ENCODE data around the gene PKNOX2.

Gene PKNOX2

DNA sequence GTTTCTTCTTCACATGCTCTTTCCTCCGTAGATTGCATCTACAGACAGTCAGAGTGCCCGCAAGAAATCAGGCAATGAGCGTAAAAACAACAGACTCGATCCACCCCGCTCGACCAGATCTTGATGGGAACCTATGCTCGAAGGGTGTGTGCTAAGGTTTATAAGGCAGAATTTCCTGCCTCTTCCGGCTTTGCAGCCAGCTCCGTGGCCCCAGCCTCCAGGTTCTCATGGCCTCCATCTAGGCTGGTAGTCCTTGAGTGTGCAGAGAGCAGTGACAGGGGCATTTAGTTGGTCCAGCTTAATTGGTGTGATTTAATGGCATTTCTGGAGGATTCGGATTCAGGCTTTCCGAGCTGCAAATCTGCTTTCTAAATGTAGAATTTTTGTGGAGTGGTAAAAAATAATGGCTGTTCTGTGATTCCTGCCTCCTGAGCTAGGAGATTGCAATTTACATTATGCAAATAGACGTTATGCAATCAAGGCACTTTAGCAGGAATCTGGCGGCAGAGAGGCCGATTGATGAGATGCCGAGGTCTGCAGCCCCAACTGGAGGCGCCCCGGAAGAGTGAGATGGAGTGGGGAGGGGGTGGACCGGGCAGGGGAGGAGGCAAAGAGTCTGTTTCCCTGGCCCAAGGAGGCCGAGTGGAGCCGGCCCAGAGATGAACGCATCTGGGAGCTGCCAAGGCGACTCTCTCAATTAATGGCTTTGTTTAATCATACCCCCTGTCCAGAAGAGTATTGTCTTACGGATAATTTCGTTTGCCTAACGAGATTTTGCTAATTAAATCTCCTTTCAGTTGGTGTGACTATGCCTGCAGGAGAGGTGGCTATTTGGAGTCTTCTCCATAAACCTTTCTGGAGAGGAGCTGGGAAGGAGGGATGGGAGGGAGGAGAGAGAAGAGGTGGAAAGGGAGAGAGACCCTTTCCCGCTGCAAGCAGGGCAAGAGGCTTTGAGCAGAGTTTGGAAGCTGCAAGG is 75.3 kb downstream of the PKNOX2 start:
- no peak for DNase-seq

DNA sequence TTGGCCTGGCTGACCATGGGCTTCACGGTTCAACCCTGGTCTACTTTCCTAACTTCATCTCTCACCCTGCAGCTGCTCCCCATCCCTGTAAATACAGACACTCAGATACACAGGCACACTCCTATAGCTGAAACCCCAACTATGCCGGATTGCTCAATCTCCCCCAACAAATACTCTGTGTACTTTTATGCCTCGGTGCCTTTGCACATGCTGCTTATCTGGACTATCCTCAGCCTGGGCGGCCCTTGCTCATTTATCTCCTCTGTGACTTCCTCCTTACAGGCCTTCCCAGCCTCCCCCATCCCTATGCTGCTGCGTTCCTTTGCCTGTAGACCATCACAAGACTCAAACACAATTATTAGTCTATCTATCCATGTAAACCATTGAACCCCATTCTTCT is 76.6 kb downstream of the PKNOX2 start:
- DNase-seq: no peak

DNA sequence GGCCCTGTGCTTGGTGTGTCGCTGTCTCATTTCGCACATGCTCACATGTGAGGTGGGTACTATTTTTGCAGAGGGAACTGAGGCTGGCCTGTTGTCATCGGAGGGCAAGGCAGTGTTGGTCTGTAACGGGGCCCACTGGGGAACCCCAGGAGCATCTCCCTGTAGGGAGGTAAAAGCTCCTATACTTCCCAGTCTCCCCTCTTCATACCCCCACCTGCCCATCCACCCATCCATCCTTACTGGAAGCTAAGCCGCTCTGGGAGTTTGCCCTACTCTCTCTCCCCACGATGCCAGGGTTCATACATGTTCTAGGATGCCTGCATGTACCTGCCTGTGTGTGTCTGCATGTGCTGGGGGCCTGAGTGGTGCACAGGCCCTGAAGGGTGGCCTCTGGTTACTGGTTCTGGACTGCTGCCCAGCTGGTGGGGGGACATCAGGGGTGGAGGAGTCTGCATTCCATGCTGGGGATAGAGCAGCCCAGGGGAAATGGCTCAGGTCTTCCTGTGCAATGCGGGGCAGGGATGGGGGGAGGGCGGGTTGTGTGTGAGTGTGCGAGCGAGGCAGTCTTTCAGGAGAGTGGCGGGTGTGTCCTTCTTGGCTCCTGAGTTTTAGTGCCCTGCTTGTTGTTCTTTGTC is 77.7 kb downstream of the PKNOX2 start:
- DNase-seq: no peak

DNA sequence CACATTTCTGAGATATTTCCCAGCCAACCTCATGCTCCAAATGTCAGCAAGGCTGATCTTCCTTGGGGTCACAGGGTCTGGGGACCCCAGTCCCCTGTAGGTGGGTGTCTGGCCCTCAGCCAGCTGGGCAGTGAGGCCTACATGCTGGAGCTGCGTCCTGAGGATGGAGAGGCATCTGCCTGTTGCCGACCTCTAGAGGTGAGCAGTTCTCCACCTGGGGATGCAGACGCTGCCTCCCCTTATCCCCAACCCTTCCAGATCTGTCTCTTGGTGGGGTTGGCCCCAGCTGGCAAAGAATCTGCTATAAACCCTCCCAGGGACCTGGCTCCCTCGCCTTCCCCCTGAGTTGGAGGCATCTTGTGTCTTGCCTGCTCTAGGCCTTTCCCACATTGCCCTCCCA is 79.6 kb downstream of the PKNOX2 start:
- DNase-seq: no peak

DNA sequence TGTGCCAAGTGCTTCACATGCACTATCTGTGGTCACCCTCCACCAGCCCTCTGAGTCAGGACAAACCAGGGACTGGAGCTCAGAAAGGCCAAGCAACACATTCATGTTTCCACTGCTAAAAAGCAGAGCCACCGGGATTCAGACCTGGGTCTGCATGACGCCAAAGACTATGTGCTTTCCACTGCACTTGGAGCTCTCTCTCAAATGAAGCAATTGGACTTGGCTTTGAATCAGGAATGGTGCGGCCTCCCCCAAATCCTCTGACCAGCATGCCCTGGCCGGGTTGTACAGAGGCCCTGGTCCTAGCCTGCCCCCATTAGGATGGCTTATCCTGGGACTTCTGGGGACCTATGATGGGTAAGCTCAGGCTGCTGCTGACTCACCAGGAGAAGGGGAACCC is 80.7 kb downstream of the PKNOX2 start:
- peak; percentile 26 for DNase-seq

DNA sequence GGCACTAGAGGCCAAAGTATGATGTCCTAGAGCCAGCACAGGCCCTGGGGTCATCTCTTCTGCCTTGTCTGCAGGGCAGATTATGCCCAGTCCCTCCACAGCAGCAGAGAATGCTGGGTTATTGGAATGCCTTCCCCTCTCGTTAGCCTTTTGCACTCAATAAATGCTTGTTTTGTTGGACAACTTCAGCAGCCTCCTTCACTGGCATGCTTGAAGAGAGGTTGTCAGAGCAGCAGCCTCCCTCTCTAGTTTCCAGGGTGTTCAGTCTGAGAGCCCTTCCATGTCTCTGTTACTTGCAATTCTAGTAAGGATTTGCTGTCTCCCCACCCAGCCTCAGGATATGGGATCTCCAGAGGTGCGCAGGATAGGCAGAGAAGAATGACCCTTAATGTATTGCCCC is 82.9 kb downstream of the PKNOX2 start:
- DNase-seq: no peak

DNA sequence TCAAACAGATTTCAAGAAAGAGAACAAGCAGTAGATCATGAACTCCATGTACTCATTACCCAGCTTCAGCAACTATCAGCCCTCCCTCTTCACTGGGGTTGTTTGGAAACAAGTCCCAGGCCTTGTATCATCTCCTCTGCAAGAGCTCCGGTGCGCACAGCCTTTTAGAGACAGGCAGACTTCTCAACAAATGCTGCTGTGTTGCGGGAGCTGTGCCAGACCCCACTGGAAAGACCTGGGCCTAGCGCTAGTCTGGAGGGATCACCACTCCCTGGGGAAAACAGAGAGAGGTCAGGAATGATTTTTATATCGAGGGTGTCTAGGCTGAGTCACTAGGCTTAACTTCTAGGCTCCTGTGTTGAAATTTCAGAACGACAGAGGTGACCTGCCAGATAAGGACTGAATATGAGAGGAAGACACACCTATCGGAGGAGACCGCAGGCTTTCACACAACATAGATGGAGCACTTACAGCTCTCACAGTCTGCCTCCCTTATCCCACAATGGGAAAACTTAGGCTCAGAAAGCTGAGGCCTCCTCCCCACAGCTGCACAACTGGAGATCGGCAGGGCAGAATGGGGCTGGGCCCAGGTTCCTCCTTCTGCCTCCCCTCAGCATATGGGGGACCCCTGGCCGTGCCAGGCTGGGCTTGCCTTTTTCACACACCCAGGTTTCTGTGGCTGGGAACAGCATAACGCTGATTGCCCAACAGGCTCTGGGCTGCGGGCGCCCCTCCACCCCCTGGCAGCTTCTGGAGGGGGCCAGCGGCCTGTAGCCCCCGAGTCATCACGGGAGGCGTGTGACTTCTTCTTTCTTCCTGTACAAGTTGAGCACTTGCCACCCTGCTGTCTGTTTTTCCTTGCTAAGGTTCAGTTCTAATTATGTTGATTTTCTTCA is 86.0 kb downstream of the PKNOX2 start:
- no peak for DNase-seq

DNA sequence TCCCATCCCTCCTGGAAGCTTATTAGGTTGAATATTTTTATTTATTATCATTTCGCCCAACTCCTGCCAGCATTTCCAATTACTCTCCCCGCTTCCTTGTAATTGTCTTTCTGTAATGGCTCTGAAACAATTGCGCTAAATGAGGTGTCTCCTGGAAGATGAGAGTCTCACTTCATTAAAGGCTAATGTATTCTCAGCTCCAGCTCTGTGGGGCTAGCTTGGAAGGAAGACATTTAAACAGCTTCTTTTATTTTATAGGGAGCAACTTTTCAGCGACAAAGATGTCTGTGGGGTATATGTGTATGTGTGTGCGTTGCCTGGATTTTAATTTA is 86.6 kb downstream of the PKNOX2 start:
- no peak for DNase-seq

DNA sequence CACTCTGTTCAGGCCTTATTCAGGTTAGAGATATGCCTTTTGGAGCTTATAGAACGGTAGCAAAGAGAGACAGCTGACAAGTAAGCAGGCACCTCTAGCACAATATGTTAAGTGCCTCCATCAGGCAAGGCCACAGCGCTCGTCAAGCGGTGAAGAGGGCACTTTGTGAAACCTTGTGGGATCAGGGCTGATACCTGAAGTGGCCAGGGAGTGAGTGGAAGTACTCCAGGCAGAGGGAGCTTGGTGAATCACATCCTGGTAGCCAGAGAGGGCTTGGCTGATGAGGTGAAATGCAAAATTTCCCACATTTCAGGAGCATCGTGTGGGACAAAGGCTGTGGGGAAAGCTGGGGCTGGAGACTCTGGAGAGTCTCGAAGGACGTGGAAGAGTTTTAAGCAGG is 87.4 kb downstream of the PKNOX2 start:
- DNase-seq: no peak

DNA sequence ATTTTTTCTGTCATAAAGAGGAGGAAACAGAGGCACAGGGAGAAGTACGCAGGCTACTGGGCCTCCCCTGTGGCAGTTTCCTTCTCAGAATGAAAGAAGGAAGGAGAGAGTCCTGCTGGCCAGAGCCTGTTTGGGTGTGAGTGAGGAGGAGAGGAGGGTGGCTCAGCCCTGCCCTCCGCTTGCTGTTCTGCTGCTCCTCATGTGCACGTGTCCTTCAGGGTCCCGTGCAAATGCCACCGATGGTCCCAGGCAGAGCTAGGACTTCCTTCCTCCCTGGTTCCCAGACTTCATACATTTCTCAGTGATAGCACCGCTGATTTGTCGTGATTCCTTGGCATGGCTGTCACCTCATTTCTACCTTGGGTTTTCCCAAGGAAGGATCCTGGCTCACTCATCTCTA is 88.7 kb downstream of the PKNOX2 start:
- DNase-seq: no peak

DNA sequence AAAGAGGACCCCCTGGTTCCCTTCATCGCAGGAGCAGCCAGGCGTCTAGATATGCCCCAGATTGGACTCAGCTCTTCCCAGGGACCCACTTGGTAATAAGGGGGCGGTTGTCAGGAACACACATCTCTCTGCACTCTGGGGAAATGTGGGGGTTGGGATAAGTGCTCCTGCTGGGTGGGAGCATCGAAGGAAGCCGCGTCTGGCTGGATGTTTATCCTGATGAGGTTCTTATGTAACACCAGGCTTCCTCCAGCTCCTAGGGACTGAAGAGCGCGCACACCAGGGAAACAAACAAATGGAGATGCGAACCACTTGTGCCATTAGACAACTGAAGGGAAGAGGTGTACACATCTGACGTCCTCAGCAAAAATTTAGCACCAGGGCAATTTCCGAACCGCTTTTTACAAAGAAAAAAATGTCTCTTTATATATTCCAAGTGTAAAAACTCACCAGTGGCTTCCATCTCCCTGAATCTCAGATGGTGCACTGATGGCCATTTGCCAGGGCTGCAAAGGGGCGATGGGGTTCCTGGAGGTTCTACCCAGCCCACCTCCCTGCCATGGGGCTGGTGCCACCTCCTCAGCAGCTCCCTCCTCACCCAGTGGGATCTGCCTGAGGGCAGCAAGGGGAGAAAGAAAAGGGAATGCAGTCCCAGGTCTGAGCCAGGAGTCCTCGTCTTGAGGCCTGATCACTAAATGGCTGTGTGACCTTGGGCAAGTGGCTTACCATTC is 89.4 kb downstream of the PKNOX2 start:
- no peak for DNase-seq

DNA sequence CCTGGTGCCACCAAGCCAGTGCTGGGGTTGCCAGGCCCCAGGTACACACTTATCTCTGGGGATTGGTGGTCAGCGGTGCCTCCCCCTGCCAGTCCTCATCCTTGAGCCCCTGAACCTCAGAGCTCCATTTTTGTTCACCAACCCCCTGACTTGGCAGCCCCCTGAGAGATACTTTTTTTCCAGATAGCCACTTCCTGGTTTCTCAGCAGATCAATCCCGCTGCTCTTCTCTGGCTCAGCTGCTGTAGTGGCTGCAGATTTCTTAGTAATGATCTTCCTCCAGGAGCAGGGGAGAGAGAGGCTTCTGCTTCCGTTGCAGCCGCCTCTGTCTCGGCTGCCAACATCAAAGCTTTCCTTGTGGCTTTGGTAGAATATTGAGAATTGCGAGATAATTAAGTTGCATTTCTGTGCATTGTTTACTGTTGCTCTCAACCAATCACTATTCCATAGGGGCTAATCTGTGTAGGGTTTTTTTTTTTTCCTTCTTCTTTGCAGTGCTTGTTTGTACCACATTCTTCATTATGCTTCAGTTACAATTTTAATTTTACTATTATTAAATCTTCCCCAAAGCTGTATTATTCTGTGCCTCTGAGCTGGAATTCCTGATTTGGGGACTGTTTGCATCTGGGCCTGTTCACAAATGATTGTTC is 92.1 kb downstream of the PKNOX2 start:
- no peak for DNase-seq

DNA sequence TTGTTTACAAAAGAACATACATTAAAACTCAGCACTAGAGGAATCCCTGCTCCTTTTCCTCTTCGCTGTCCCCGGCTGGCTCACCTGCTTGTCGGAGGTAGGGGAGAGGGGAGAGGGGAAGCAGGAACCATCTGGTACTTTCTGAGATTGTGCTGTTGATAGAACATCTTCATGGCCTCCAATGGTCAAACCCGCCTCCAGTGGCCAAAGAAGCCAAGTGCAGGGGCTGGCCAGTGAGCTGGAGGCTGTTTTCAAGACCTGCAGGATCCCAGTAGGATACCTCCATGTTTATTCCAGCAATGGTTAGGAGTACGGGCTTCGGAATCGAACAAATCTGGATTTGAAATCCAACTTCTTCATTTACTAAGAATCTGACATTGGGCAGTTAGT is 92.6 kb downstream of the PKNOX2 start:
- no peak for DNase-seq

DNA sequence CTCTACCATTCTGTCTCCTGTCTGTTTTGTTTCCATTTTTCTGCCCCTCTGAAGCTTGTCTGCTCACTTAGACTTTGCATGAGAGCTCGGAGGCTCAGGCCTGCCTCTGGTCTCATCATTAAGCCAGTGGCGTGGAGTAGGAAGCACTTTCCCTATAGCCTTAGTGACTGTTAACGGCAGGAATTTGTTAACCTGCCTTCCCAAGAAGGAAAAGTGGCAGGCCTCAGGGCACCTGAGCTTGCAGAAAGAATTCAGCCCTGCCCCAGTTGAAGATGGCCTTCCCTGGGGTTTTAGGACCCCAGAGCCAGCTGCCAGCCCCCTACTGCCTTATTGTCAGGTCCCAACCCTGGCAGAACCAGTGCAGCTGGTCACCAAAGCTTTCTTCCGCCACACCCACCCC is 93.2 kb downstream of the PKNOX2 start:
- no peak for DNase-seq

DNA sequence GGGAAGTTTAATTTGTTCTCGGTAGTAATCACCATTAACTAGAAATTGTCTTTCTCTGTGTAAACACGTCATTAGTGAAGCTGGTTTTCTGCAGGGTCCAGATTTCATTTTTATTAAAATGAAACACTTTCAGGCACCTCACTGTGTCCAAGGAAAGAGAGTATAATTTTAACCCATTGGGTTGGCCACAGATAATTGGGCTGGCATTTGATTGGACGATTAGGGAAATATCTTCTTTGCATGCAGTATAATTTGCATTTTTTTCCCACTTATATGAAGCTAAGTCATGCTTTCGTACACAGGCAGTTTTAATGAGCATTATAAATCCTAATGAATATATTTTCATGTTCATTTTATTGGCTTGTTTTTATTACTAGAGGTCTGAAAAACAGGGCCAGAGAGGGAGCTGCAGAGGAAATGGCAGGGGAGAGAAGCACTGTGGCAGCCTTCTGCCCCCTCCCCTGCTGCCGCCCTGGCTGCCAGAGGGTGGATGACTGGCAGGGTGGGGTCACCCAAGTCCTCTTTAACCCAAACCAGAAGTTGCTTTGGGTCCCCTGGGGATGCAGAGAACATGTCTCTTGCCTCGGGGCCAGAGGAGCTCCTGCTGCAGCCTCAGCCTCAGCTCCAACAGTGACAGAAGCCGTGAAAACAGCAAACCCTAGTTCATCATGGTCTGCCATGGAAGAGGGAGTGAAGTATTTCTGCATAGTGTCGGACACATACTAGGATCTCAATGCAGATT is 93.9 kb downstream of the PKNOX2 start:
- DNase-seq: no peak

DNA sequence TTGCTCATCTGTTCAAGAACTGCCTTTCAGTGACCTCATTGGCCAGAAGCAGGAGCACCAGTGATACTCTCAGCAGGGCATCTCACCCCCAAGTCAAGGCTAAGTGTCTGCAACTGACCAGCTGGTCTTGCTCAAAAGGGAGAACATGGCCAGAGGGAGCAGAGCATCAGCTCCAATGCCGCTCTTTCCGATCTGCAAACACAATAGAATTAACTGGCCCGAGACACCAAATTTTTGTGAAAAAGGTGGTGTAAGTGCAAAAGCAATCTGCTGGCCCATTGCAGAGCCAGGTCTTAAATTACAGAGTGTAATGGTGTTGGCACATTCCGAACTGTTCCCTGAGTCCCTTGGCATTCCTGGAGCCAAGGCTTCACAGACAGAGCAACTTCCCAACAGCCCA is 97.0 kb downstream of the PKNOX2 start:
- DNase-seq: no peak

DNA sequence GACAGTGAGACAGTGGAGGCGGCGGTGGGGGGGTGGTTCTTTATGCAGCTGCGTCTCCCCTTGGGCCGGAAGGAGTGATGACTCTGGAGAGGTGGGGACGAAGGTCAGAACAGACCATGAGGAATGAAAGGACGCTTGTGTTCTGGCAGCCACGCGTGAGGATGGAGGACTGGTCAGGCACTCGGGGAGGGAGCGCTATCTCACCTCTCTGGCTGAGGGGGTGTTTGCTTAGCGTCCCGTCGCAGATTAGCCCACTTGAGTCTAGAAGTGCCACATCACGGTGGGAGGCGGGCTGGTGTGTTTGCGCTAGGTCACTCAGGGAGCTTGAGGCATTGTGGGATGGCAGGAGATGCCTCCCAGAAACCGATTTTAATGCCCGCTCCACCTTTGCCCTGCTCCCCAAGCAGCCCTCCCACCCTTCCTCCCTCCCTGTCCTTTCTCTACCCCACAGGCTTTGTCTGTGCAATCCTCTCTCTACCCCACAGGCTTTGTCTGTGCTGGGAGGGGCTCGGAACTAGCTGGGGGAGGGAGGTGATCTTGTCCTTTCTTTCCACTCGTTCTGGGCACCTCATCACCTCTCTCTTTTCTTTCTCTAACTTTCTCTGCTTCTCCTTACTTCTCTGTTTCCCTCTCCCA is 97.8 kb downstream of the PKNOX2 start:
- no peak for DNase-seq

DNA sequence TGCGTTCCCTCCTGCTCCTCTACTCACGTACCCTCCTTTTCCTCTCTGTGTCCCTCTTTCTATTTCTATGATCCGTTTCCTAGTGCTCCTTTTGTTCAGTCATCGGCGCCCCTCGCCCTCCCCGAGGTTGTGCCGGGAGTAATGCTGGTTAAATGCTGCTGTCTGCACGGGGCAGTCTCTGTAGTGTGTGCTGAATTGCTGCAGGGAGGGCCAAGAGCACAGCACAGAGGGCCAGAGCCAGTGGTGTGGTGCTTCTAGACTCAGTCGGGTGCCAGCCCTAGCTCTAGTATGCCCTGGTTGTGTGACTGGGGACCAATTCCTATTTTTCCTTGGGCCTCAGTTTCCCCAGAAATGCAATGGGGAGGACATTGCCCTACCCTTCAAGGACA is 98.3 kb downstream of the PKNOX2 start:
- no peak for DNase-seq

DNA sequence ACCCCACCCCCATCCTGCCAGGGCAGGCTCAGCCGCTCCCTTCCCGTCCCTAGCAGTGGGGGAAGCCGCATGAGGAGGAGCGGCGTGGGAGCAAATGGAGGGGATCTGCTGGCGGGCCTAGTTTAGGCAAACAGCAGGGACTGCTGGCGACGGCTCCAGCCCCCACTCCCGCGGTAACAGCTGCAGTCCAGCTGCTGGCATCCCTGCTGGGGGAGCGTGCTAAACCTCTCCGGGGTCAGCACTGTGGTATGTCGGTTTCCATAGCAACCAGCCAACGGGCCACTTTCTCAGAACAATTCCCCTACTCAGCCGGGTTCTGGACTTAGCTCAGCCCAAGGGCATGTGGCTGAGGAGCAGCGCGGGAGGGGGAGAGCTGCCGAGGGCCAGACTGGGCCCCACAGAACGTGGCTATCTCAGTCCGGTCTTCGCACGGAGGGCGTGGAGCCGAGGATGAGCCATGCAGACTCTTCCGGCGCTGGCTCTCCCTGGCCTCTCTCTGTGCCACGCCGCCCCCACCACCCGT is 98.8 kb downstream of the PKNOX2 start:
- DNase-seq: peak; percentile 95

DNA sequence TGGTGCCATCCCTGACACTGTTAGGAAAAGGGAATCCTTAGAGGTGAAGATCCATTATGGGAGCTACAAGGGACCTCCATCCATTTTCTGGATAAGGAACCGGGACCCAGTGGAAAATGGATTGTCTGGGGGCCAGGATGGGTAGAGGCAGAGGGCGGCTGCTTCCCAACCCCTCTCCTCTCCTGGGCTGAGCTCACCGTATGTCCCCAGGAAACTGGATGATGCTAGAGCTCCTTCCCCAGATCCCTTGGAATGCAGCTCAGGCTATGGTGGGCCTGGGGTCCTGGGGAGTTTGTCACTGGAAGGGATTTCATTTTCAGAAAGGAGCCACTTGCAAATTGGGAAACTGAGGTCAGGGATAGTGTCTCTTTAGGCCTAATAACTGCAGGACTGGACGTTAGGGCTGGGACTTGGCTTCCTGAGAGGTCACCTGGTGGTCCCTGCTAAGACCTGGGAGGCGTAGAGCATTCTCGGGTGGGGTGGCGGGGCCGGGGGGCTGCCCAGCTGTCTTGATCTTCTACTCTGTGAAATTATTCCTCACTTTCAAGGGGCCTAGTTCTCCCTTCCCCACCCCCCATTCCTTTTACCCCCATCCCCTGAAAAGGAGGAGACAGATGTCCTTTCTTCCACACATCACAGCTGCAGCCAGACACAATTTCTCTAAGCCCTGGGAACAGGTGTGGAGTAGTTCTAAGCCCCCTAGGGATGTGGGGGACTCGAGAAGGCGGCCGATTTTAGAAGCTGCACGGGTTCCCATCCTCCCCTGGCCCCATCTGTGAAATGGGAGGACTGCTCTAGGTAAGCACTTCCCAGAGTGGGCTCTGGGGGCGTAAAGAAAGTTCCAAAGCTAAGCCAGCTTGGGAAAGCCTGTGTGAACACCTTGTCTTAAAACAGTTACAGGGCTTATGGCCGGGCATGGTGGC is 99.8 kb downstream of the PKNOX2 start:
- no peak for DNase-seq

All from EL (cell line).